IMR-90 (cell line): Measurements from ENCODE around the gene ATP7A. TPM values are rescaled to one million over a fixed set of nuclear protein-coding genes. Genes with fewer than 3 reads are reported as not detected.

Experiments
- ATAC-seq: fragments of 200-7000 bp; cut with Tn5 transposase; 2 replicates; pipeline ENCODE4 v1.9.1; 2020; ENCODE audit warnings: low read depth, mild to moderate bottlenecking, moderate library complexity
- BruUV-seq: library from RNA; stranded (reverse); fragments of 400-500 nt; replicated peaks from 2 replicates; lab custom pipeline; 2021; lab: Mats Ljungman, UMichigan
- CTCF ChIA-PET: fragments of 300-600 bp; formaldehyde crosslinking; extraction: SDS; loops from one replicate; lab custom pipeline; 2021; ENCODE audit warnings: antibody characterized with exemption; lab: Yijun Ruan, JAX
- POLR2A ChIA-PET: fragments of 300-600 bp; sonication (Branson Sonifier 250); formaldehyde crosslinking; loops from one replicate; lab custom pipeline; 2022; ENCODE audit warnings: antibody characterized with exemption; ENCODE audit not compliant: unreplicated experiment; lab: Charles Lee
- DNase-seq: peaks from one replicate; pipeline ENCODE4 v3.0.0; 2013
- H2AFZ ChIP-seq: replicated peaks from 2 replicates; pipeline ENCODE3; 2013; ENCODE audit warnings: low read length, mild to moderate bottlenecking; ENCODE audit not compliant: poor library complexity
- H2AK5ac ChIP-seq: 2 replicates; pipeline ENCODE4 v1.6.1; 2013; ENCODE audit warnings: low read depth, low read length, inconsistent platforms
- H2AK9ac ChIP-seq: replicated peaks from 2 replicates; pipeline ENCODE3; 2013; ENCODE audit warnings: mild to moderate bottlenecking, low read depth, low read length, moderate library complexity; ENCODE audit not compliant: poor library complexity
- H2BK120ac ChIP-seq: 2 replicates; pipeline ENCODE4 v1.6.1; 2013; ENCODE audit warnings: low read depth, low read length, inconsistent platforms
- H2BK15ac ChIP-seq: 3 replicates; pipeline ENCODE4 v1.6.1; 2013; ENCODE audit warnings: low read depth, low read length, inconsistent platforms
- H2BK20ac ChIP-seq: 2 replicates; pipeline ENCODE4 v1.6.1; 2013; ENCODE audit warnings: low read depth, mild to moderate bottlenecking, inconsistent platforms, low read length, moderate library complexity
- H2BK5ac ChIP-seq: 2 replicates; pipeline ENCODE4 v1.6.1; 2013; ENCODE audit warnings: mild to moderate bottlenecking, low read depth, low read length, inconsistent platforms; ENCODE audit not compliant: poor library complexity, severe bottlenecking
- H3K14ac ChIP-seq: replicated peaks from 2 replicates; pipeline ENCODE4 v1.6.1; 2013; ENCODE audit warnings: low read depth, low read length, inconsistent platforms
- H3K18ac ChIP-seq: 2 replicates; pipeline ENCODE4 v1.6.1; 2013; ENCODE audit warnings: low read depth, low read length, control low read depth
- H3K23ac ChIP-seq: 2 replicates; pipeline ENCODE4 v1.6.1; 2013; ENCODE audit warnings: low read depth, low read length, inconsistent platforms
- H3K27ac ChIP-seq: 2 replicates; pipeline ENCODE4 v1.5.1; 2013; ENCODE audit warnings: mild to moderate bottlenecking, control low read depth, low read length; ENCODE audit not compliant: insufficient read depth
- H3K27me3 ChIP-seq: 2 replicates; pipeline ENCODE4 v1.6.1; 2013; ENCODE audit warnings: low read length; ENCODE audit not compliant: control insufficient read depth, insufficient read depth
- H3K36me3 ChIP-seq: 2 replicates; pipeline ENCODE4 v1.6.1; 2013; ENCODE audit warnings: low read length, mixed read lengths; ENCODE audit not compliant: control insufficient read depth, insufficient read depth
- H3K4ac ChIP-seq: 2 replicates; pipeline ENCODE4 v1.6.1; 2013; ENCODE audit warnings: low read depth, low read length, inconsistent platforms
- H3K4me1 ChIP-seq: 2 replicates; pipeline ENCODE4 v1.6.1; 2013; ENCODE audit warnings: low read length, mixed read lengths; ENCODE audit not compliant: control insufficient read depth, insufficient read depth
- H3K4me2 ChIP-seq: 2 replicates; pipeline ENCODE4 v1.6.1; 2013; ENCODE audit warnings: low read depth, mild to moderate bottlenecking, control low read depth, low read length, moderate library complexity
- H3K4me3 ChIP-seq: 2 replicates; pipeline ENCODE4 v1.5.1; 2013; ENCODE audit warnings: low read depth, mild to moderate bottlenecking, control low read depth, low read length, moderate library complexity; ENCODE audit not compliant: insufficient read depth
- H3K56ac ChIP-seq: 2 replicates; pipeline ENCODE4 v1.6.1; 2013; ENCODE audit warnings: low read length, inconsistent platforms; ENCODE audit not compliant: insufficient read depth; ENCODE audit errors: extremely low read depth
- H3K79me1 ChIP-seq, 2 experiments: 2 replicates each; pipeline ENCODE4 v1.6.1; 2013; ENCODE audit warnings: low read length in 2 of 2, inconsistent platforms in 1 of 2, low read depth in 1 of 2
- H3K9ac ChIP-seq: 2 replicates; pipeline ENCODE4 v1.6.1; 2013; ENCODE audit warnings: low read depth, low read length, control low read depth
- H3K9me1 ChIP-seq: 2 replicates; pipeline ENCODE4 v1.6.1; 2013; ENCODE audit warnings: low read length, inconsistent platforms; ENCODE audit not compliant: insufficient read depth
- H3K9me3 ChIP-seq: 2 replicates; pipeline ENCODE4 v1.6.1; 2013; ENCODE audit warnings: low read length; ENCODE audit not compliant: control insufficient read depth, insufficient read depth
- H4K20me1 ChIP-seq: 2 replicates; pipeline ENCODE4 v1.6.1; 2013; ENCODE audit warnings: low read length, inconsistent platforms; ENCODE audit not compliant: insufficient read depth
- H4K5ac ChIP-seq: 2 replicates; pipeline ENCODE4 v1.6.1; 2013; ENCODE audit warnings: mild to moderate bottlenecking, low read depth, low read length, control low read depth
- H4K8ac ChIP-seq, 2 experiments: 2 replicates each; pipeline ENCODE4 v1.6.1; 2013; ENCODE audit warnings: low read depth in 2 of 2, low read length in 2 of 2, control low read depth in 1 of 2, inconsistent platforms in 1 of 2
- H4K91ac ChIP-seq: 2 replicates; pipeline ENCODE4 v1.6.1; 2013; ENCODE audit warnings: low read depth, low read length, inconsistent platforms; ENCODE audit not compliant: insufficient read depth
- BHLHE40 ChIP-seq: fragments of 150-350 bp; IDR thresholded peaks from 2 replicates; pipeline ENCODE4 v1.6.1; 2016; ENCODE audit warnings: mild to moderate bottlenecking, low read depth, low read length
- CEBPB ChIP-seq: IDR thresholded peaks from 2 replicates; pipeline ENCODE4 v1.6.1; 2012; ENCODE audit warnings: low read depth, low read length, improper control_type of control experiment
- CHD1 ChIP-seq: IDR thresholded peaks from 2 replicates; pipeline ENCODE4 v1.6.1; 2012; ENCODE audit warnings: low read depth, low read length, improper control_type of control experiment
- MAFK ChIP-seq: IDR thresholded peaks from 2 replicates; pipeline ENCODE4 v1.6.1; 2012; ENCODE audit warnings: low read depth, low read length, improper control_type of control experiment
- MAZ ChIP-seq: IDR thresholded peaks from 2 replicates; pipeline ENCODE4 v1.6.1; 2012; ENCODE audit warnings: low read depth, mild to moderate bottlenecking, low read length, improper control_type of control experiment, moderate library complexity, borderline replicate concordance
- MXI1 ChIP-seq: IDR thresholded peaks from 2 replicates; pipeline ENCODE4 v1.6.1; 2012; ENCODE audit warnings: low read depth, mild to moderate bottlenecking, low read length, moderate library complexity, borderline replicate concordance
- NFE2L2 ChIP-seq: fragments of 150-350 bp; IDR thresholded peaks from 2 replicates; pipeline ENCODE4 v1.6.1; 2016; ENCODE audit warnings: low read depth, mild to moderate bottlenecking, low read length
- POLR2A ChIP-seq: IDR thresholded peaks from 2 replicates; pipeline ENCODE4 v1.6.1; 2012; ENCODE audit warnings: mild to moderate bottlenecking, low read depth, low read length
- RAD21 ChIP-seq: IDR thresholded peaks from 2 replicates; pipeline ENCODE4 v1.6.1; 2012; ENCODE audit warnings: low read length, improper control_type of control experiment
- RCOR1 ChIP-seq: IDR thresholded peaks from 2 replicates; pipeline ENCODE4 v1.6.1; 2012; ENCODE audit warnings: mild to moderate bottlenecking, low read length, improper control_type of control experiment; ENCODE audit not compliant: insufficient replicate concordance
- RFX5 ChIP-seq: IDR thresholded peaks from 2 replicates; pipeline ENCODE4 v1.8.0; 2012; ENCODE audit warnings: low read depth, mild to moderate bottlenecking, low read length, moderate library complexity
- SMC3 ChIP-seq: fragments of 150-350 bp; IDR thresholded peaks from 2 replicates; pipeline ENCODE4 v1.6.1; 2016; ENCODE audit warnings: low read depth, mild to moderate bottlenecking, antibody characterized with exemption, low read length, moderate library complexity
- WGBS, 2 experiments: methylation state at CpG; one replicate each; pipeline versions ENCODE4 v1.1.5 to v1.1.7; 2013; ENCODE audit warnings: missing lambda C conversion rate in 2 of 2; ENCODE audit not compliant: insufficient read length in 1 of 2; ENCODE audit errors: extremely low coverage in 2 of 2; 5-methylcytosine and 5-hydroxymethylcytosine counted together
- dilution Hi-C: fragments of 300-500 bp; cut with HindIII; formaldehyde crosslinking; loops from one replicate; pipeline ENCODE4 v1.14.3; 2018; ENCODE audit warnings: low sequenced_read_pairs; ENCODE audit not compliant: unreplicated experiment
- in situ Hi-C: fragments of 300-500 bp; cut with MboI; formaldehyde crosslinking; loops from 3 replicates; pipeline ENCODE4 v1.14.3; 2019; ENCODE audit warnings: low sequenced_read_pairs, inconsistent platforms, mixed read lengths
- intact Hi-C: fragments of 100-400 bp; cut with micrococcal nuclease; formaldehyde crosslinking; loops from 2 replicates; pipeline ENCODE4 v1.10.0; 2022
- polyA plus RNA-seq, 3 experiments: library from polyadenylated mRNA; depleted of rRNA; stranded (reverse); fragments of >200 nt; gene quantifications; 2 replicates each; pipeline ENCODE4 v1.2.3, GENCODE V29; 2012; ENCODE audit warnings: low replicate concordance in 1 of 3
- total RNA-seq: library from RNA; depleted of rRNA; stranded (reverse); fragments of >200 nt; gene quantifications from 2 replicates; pipeline ENCODE4 v1.2.3, GENCODE V29; 2012
- TF ChIP-seq, protein P1 (sequence below): fragments of 150-350 bp; IDR thresholded peaks from 2 replicates; pipeline ENCODE4 v1.6.1; 2016; ENCODE audit warnings: low read depth, mild to moderate bottlenecking, low read length, moderate library complexity, borderline replicate concordance
- TF ChIP-seq, protein P2 (sequence below): conservative IDR thresholded peaks from 2 replicates; pipeline ENCODE4 v1.5.1; 2012; ENCODE audit warnings: mild to moderate bottlenecking, low read depth, low read length, improper control_type of control experiment

Gene ATP7A
- total and polyA plus RNA-seq, 2 of the 4 experiments (the other 2 are of a cell fraction), result 4.2 to 22.4 TPM

DNA sequence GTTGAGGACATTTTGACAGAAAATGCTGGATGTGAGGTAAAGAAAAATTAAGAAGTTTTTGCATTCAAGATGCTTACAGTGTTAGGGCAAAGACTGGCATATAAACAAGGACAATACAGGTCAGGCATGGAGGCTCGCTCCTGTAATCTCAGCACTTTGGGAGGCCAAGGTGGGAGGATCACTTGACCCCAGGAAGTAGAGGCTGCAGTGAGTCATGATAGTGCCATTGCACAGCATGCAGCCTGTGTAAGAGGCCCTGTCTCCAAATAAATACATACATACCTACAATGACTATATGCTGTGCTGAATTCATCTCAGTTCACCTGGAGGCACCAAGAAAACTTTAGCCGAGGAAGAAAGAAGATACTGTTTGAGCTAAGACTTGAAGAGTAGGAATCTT lies 17.6 kb upstream of the ATP7A start:
- H2BK20ac ChIP-seq, result no peak overlapping the region
- H2AFZ ChIP-seq, result no peak overlapping the region
- ChIA-PET CTCF (no interaction called here), POLR2A (no interaction called here)
- H3K27me3 ChIP-seq, result no peaks in the 10 kb centered on the region
- no peak overlapping the region for H3K9ac ChIP-seq
- no TSS peak for BruUV-seq
- H2BK15ac ChIP-seq, result no peak overlapping the region
- H2BK120ac ChIP-seq, result no peak overlapping the region
- dilution Hi-C loops (no loop called here), in situ Hi-C loops (no loop called here), intact Hi-C loops (loop anchor here (10.0 kb wide), 2 partner anchors 108 to 388 kb away; partner anchors contain the start of gene ATRX)
- TF ChIP-seq, protein P1, sequence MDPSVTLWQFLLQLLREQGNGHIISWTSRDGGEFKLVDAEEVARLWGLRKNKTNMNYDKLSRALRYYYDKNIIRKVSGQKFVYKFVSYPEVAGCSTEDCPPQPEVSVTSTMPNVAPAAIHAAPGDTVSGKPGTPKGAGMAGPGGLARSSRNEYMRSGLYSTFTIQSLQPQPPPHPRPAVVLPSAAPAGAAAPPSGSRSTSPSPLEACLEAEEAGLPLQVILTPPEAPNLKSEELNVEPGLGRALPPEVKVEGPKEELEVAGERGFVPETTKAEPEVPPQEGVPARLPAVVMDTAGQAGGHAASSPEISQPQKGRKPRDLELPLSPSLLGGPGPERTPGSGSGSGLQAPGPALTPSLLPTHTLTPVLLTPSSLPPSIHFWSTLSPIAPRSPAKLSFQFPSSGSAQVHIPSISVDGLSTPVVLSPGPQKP, result no peak
- TF ChIP-seq MXI1 (no peak), BHLHE40 (no peak), MAZ (no peak), POLR2A (no peak), RCOR1 (no peak), SMC3 (no peak), NFE2L2 (no peak), CEBPB (no peak), CHD1 (no peak), RAD21 (no peak), RFX5 (no peak), MAFK (no peak)
- TF ChIP-seq, protein P2, sequence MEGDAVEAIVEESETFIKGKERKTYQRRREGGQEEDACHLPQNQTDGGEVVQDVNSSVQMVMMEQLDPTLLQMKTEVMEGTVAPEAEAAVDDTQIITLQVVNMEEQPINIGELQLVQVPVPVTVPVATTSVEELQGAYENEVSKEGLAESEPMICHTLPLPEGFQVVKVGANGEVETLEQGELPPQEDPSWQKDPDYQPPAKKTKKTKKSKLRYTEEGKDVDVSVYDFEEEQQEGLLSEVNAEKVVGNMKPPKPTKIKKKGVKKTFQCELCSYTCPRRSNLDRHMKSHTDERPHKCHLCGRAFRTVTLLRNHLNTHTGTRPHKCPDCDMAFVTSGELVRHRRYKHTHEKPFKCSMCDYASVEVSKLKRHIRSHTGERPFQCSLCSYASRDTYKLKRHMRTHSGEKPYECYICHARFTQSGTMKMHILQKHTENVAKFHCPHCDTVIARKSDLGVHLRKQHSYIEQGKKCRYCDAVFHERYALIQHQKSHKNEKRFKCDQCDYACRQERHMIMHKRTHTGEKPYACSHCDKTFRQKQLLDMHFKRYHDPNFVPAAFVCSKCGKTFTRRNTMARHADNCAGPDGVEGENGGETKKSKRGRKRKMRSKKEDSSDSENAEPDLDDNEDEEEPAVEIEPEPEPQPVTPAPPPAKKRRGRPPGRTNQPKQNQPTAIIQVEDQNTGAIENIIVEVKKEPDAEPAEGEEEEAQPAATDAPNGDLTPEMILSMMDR, result no peak
- no peaks in the 10 kb centered on the region for H3K4me1 ChIP-seq
- no peak overlapping the region for H2BK5ac ChIP-seq
- no peak overlapping the region for H3K18ac ChIP-seq
- H3K79me1 ChIP-seq, result peaks cover 0 to 2% of the 10 kb centered on the region in 2 experiments; a peak in 1 of 4 replicates
- H3K9me1 ChIP-seq, result no peaks in the 10 kb centered on the region
- H4K5ac ChIP-seq, result no peak overlapping the region
- no peak overlapping the region for H3K4me3 ChIP-seq
- no peak overlapping the region for H3K23ac ChIP-seq
- no peak for DNase-seq
- H3K56ac ChIP-seq, result no peak overlapping the region
- H3K4me2 ChIP-seq, result no peak overlapping the region
- no peak overlapping the region for H2AK9ac ChIP-seq
- no peak overlapping the region for H3K4ac ChIP-seq
- H4K8ac ChIP-seq, result no peak overlapping the region
- no peaks in the 10 kb centered on the region for H3K36me3 ChIP-seq
- no peak overlapping the region for H2AK5ac ChIP-seq
- H4K20me1 ChIP-seq, result no peaks in the 10 kb centered on the region; the same call in 1 of the 2 replicates
- H3K27ac ChIP-seq, result no peak overlapping the region
- H3K14ac ChIP-seq, result no peak overlapping the region
- 60% methylated on average over 1 of the region's 2 CpGs; no CpG with 5 or more reads in 1 of the 2 experiments for WGBS, 2 experiments
- H4K91ac ChIP-seq, result no peak overlapping the region
- H3K9me3 ChIP-seq, result no peaks in the 10 kb centered on the region
- ATAC-seq, result no peak
